ENCODE results near the gene CAMTA2.

CAMTA2 gene

GRCh38 chr17:4999430-5000093 lies 12.1 kb upstream of the CAMTA2 start:
- DNase-seq (ENCODE audit: low read depth), result no peak

GRCh38 chr17:4998732-4999429 lies 11.4 kb upstream of the CAMTA2 start:
- no peak for DNase-seq (ENCODE audit: low read depth)

GRCh38 chr17:4998027-4998731 lies 10.7 kb upstream of the CAMTA2 start:
- DNase-seq (ENCODE audit: low read depth), result no peak

GRCh38 chr17:4997302-4998026 lies 10.0 kb upstream of the CAMTA2 start, which contains the start of the genes INCA1 and KIF1C:
Gene INCA1, minus strand, starts transcription at chr17:4997522. Its CDS starts 3,085 bp downstream, at chr17:4994437.
Gene KIF1C, plus strand, starts transcription at chr17:4997950. Its CDS starts 2,297 bp downstream, at chr17:5000247.
- DNase-seq (ENCODE audit: low read depth), result peak; percentile 72

- no peak for DNase-seq (ENCODE audit: low read depth)
Observed at GRCh38 chr17:4994081-4994595, 6.7 kb upstream of the CAMTA2 start.

GRCh38 chr17:4987767-4988567 lies 492 bp upstream of the CAMTA2 start:
- no peak for DNase-seq (ENCODE audit: low read depth)

GRCh38 chr17:4986403-4986802 lies 1.1 kb downstream of the CAMTA2 start:
- DNase-seq (ENCODE audit: low read depth), result no peak

GRCh38 chr17:4982305-4982704 lies 5.2 kb downstream of the CAMTA2 start:
- no peak for DNase-seq (ENCODE audit: low read depth)

GRCh38 chr17:4980644-4981216 lies 6.7 kb downstream of the CAMTA2 start:
- DNase-seq (ENCODE audit: low read depth), result no peak

GRCh38 chr17:4978726-4979125 lies 8.7 kb downstream of the CAMTA2 start:
- DNase-seq (ENCODE audit: low read depth), result no peak

- DNase-seq (ENCODE audit: low read depth), result no peak
Observed at GRCh38 chr17:4974115-4974670, 13.3 kb downstream of the CAMTA2 start.

- no peak for DNase-seq (ENCODE audit: low read depth)
Observed at GRCh38 chr17:4973256-4974114, 14.0 kb downstream of the CAMTA2 start.

GRCh38 chr17:4972752-4973151 lies 14.7 kb downstream of the CAMTA2 start:
- no peak for DNase-seq (ENCODE audit: low read depth)

- DNase-seq (ENCODE audit: low read depth), result no peak
Observed at GRCh38 chr17:4972322-4972721, 15.2 kb downstream of the CAMTA2 start.

GRCh38 chr17:4971826-4972225 lies 15.6 kb downstream of the CAMTA2 start:
- DNase-seq (ENCODE audit: low read depth), result no peak

- no peak for DNase-seq (ENCODE audit: low read depth)
Observed at GRCh38 chr17:4970273-4970672, 17.2 kb downstream of the CAMTA2 start.

- no peak for DNase-seq (ENCODE audit: low read depth)
Observed at GRCh38 chr17:4969551-4970173, 17.8 kb downstream of the CAMTA2 start.

GRCh38 chr17:4969047-4969550 lies 18.4 kb downstream of the CAMTA2 start:
- DNase-seq (ENCODE audit: low read depth), result no peak
